K562 (cell line): ENCODE results near the gene TSC22D1.

ENCODE experiments used
- CTCF ChIP-seq, 3 experiments: IDR thresholded peaks in 2 of 3; conservative IDR thresholded peaks in 1 of 3; 2 replicates each; pipeline ENCODE4 v1.5.1; 2011 to 2012; ENCODE audit warnings: low read length in 3 of 3, mild to moderate bottlenecking in 3 of 3, control low read depth in 2 of 3, improper control_type of control experiment in 1 of 3, inconsistent platforms in 1 of 3, low read depth in 1 of 3, mixed read lengths in 1 of 3, moderate library complexity in 1 of 3; ENCODE audit not compliant: insufficient read depth in 2 of 3
- HNRNPL ChIP-seq: fragments of 200-400 bp; formaldehyde crosslinking; IDR thresholded peaks from 2 replicates; pipeline ENCODE4 v1.6.1; 2017; ENCODE audit warnings: low read depth, mild to moderate bottlenecking, low read length
- MAX ChIP-seq: sonication (generic); formaldehyde crosslinking; IDR thresholded peaks from 2 replicates; pipeline ENCODE4 v1.9.0; 2022; ENCODE audit warnings: mild to moderate bottlenecking, missing genetic modification reagents
- NR1H2 ChIP-seq: sonication (generic); formaldehyde crosslinking; IDR thresholded peaks from 2 replicates; pipeline ENCODE4 v1.4.0; 2020; ENCODE audit warnings: mild to moderate bottlenecking, missing genetic modification reagents
- PHF8 ChIP-seq: fragments of 200-600 bp; sonication (generic); IDR thresholded peaks from 2 replicates; pipeline ENCODE4 v1.6.1; 2012; ENCODE audit warnings: mixed run types, mild to moderate bottlenecking, inconsistent platforms, low read length, moderate library complexity, borderline replicate concordance
- POLR2A ChIP-seq: fragments of 450-650 bp; conservative IDR thresholded peaks from 2 replicates; pipeline ENCODE4 v1.6.1; 2016
- POLR2AphosphoS5 ChIP-seq: IDR thresholded peaks from 2 replicates; pipeline ENCODE4 v1.6.1; 2011; ENCODE audit warnings: mild to moderate bottlenecking, low read depth, low read length, moderate library complexity; ENCODE audit not compliant: control insufficient read depth, insufficient read depth
- RAD21 ChIP-seq, 2 experiments: fragments of 250-450 bp in 1 of 2; fragments of 450-650 bp in 1 of 2; sonication (Bioruptor Pico) in 1 of 2; formaldehyde crosslinking in 1 of 2; IDR thresholded peaks in 1 of 2; conservative IDR thresholded peaks in 1 of 2; 2 replicates each; pipeline versions ENCODE4 v1.4.0 to v1.8.0; 2020 to 2022; ENCODE audit warnings: mild to moderate bottlenecking in 2 of 2, moderate library complexity in 1 of 2
- RBFOX2 ChIP-seq: fragments of 200-400 bp; formaldehyde crosslinking; IDR thresholded peaks from 2 replicates; pipeline ENCODE4 v1.6.1; 2017; ENCODE audit warnings: low read depth, mild to moderate bottlenecking, low read length, moderate library complexity
- RCOR1 ChIP-seq, 2 experiments: IDR thresholded peaks; 2 replicates each; pipeline ENCODE4 v1.6.1; 2012; ENCODE audit warnings: low read depth in 2 of 2, low read length in 2 of 2, borderline replicate concordance in 1 of 2, improper control_type of control experiment in 1 of 2
- SPI1 ChIP-seq: IDR thresholded peaks from 2 replicates; pipeline ENCODE4 v1.6.1; 2011; ENCODE audit warnings: low read depth, low read length, control low read depth, borderline replicate concordance
- TAL1 ChIP-seq: fragments of 450-650 bp; IDR thresholded peaks from 2 replicates; pipeline ENCODE4 v1.6.1; 2016; ENCODE audit warnings: mild to moderate bottlenecking

- TF ChIP-seq POLR2A (no peak), CTCF (IDR thresholded peaks at IDR 0.05 in 2 of 3, conservative IDR thresholded peaks at IDR 0.05 in 1 of 3; ENCODE audit: insufficient read depth in 2 of 3, low read depth in 1 of 3, low read length in 3 of 3) (no peak), RBFOX2 (no peak), MAX (CRISPR knock-in tag) (no peak), HNRNPL (no peak), NR1H2 (no peak), RCOR1 (IDR thresholded peaks at IDR 0.05; ENCODE audit: borderline replicate concordance in 1 of 2, low read depth in 2 of 2, low read length in 2 of 2) (no peak), POLR2AphosphoS5 (no peak), SPI1 (no peak), PHF8 (no peak), RAD21 (CRISPR knock-in tag; conservative IDR thresholded peaks at IDR 0.05 in 1 of 2, IDR thresholded peaks at IDR 0.05 in 1 of 2) (no peak), TAL1 (no peak)
Observed at GRCh38 chr13:44605275-44605674, 29.1 kb upstream of the TSC22D1 start.
